Retina (tissue), 1 donor: ENCODE measurements around the gene DMD.

Experiments used
- DNase-seq: peaks from one replicate; pipeline ENCODE4 v3.0.0-alpha.2; 2016

DMD gene

DNA sequence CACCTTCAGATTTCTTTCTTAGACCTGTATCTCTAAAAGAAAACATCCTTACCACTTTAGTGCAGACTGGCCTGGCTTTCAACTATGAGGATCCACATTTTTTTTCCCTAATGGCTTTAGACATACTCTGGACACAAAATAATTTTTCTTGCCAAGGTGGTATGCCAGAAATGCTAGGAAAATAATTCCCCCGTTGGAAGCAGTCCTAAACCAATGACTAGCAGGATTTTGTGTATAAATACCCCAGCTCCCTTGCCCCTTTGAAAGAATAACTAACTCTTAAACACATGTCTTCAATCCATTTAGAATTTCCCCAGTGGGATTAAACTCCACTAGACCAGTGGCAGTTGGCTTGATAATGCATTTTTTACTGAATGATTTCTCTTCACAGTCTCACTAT, 1639.0 kb downstream of the DMD start:
- DNase-seq: no peak

DNA sequence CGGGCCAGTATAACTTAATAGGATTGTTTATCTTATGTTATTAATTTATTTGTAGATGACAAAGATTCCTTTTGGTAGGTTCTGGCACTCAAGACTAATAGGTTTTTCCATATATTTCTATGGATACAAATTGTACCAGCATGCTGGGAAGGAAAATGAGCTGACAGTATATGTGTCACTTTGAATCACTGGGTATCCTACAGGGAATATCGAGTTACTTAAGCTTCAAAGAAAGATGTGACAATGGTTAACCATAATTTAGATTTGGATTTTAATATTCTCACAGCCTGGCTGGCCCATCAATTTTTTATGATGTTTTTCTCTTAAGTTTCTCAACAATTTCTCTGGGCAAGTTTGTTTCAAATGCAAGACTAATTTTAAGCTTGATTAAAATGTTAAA, 1640.7 kb downstream of the DMD start:
- DNase-seq: no peak

DNA sequence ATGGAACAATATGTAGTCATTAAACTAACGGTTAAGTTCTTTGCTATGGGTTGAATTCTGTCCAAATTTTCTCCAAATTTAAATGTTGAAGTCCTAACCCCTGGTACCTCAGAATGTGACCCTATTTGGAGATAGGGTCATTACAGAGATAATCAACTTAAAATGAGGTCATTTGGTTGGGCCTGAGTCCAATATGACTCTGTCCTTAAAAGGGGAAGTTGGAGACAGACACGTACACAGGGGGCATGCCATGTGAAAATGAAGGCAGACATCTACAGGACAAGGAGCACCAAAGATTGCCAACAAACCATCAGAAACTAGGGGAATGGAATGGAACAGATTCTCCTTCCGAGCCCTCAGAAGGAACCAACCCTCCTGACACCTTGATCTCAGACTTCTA, 1647.6 kb downstream of the DMD start:
- no peak for DNase-seq

DNA sequence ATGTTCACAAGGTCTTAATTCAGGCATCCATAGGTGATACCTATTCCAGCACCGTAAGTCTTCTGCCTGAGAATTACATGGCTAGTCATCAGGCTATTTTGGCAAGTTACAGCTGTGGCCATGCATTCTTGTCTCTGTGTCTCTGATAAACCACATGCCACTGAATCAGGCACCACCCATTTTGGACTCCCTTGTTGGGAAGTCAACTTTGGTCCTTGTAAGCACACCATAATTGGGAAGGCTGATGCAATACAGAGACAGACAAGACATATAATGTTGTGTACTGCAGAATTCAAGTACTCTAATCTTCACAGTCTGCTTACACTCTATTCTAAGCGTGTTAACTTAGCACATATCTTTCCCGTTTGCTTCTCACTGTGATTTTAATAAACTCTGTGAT, 1655.8 kb downstream of the DMD start:
- no peak for DNase-seq

DNA sequence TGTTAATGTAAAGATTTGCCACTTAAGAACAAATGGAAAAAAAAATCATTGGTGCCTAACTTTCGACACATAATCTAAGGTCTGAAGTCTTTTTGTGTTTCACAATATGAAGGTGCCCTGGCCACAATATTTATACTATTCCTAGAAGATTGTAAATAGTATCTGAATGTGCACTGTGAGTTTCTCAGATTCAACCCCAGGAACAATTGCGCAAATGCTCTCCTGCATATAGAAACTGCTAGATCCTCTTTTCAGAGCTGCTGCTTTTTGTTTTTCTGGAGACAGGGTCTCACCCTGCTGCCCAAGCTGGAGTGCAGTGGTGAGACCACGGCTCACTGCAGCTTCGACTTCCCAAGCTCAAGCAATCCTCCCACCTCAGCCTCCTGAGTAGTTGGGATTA, 1659.4 kb downstream of the DMD start:
- DNase-seq: no peak

DNA sequence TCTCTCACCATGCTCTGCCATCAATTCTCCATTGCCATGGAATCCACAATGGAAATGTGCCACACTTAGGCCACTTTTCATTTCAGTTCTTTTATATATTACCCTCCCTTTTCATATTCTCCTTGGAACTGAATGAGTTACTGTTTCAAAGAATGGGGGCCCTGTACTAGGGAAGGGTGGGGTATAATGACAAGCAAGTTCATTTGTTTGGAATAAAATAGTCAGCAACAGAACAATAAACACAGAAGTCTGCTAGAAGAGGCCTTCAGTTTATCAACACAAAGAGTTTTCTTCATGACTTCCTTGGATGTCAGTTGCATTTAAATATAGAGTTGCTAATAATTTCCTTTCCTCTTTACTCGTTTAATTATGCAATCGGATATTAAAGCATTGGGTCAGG, 1661.2 kb downstream of the DMD start:
- DNase-seq: no peak

DNA sequence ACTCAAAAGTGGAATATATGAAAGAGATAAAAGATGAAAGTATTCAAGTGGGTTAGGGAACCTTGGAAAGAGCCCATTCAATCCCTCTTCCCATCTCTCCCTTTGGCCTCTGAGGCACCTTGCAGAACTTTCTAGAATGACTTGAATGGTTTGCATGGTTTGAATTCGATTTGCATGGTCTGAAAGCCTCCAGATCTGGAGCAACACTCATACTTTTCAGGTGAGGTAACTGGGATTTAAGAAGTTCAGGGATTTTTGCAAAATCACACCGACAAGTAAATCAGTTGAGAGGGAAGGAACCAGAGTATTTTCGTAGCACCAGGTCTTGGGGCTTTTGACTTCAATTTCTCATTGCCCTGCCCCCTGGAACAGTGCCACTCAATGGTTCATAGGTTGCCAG, 1663.5 kb downstream of the DMD start:
- DNase-seq: no peak

DNA sequence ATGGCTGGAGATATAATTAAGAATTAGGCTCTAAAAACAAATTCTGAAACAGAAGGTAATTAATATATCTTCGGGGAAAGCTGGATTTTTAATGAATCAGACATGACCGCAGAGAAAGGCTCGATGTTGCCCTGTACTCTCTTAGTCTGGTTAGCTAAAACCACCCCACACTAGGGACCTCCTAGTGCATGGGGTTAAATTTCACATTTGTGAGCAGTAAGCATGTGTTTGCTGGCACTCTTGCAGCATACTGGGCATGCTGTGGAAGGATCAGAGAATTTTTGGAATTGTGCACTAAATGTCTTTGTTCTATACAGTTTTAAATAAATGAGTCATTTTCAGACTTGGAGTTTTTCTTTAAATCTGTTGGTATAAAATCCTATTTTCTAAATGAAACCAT, 1663.9 kb downstream of the DMD start:
- no peak for DNase-seq

DNA sequence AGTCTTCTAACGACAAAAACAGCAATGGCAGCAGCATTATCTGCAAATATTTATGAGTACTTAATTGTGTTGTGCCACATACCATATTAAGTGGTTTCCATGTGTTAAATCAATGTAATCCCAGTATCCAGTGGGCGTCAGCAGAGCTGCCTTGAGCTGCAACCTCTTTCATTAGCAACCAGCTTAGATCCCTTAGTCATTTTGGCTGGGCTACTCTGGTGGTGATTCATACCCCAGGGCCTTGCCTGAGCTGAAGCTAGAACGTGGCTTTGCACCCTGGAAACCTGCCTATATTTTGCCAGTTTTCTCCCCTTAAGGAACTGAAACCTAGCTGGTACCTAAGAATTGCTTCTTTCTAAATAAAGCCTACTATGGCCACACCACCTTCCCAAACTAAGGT, 1665.2 kb downstream of the DMD start:
- DNase-seq: no peak

DNA sequence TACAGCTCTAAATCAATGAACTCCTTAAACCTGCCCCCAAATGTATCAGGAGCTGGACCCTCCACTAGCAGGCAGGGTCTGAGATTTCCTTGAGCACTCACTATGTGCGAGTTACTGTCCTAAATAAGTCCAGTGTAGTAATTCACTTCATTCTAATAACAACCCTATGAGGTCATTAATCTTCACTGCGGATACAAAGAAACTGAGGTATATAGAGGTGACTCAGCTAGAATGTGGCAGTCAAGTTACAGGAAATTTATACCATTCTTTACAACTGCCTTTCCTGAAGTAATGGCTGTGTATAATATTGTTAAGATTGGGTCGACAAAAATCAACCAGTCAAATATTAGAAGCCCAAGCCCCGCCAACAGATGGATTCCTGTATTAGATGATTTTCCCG, 1665.6 kb downstream of the DMD start:
- DNase-seq: no peak

DNA sequence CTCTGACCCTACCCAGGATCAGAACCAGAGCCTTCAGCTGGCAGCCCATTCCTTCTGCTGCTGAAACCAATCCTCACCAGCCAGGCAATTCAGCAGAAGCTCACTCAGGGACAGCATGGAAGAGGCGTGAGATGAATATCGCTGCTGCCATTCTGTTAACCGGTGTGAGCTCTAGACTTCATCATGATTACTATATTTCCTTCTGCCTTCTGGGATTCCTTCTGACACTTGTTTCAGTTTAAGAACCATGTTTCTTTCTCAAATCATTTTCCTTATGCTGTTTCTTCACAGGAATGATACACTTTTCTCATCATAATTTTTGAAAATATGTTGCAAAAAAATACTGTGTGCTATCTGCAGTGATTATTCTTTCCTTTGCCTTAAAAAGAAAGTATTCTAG, 1666.2 kb downstream of the DMD start:
- no peak for DNase-seq

DNA sequence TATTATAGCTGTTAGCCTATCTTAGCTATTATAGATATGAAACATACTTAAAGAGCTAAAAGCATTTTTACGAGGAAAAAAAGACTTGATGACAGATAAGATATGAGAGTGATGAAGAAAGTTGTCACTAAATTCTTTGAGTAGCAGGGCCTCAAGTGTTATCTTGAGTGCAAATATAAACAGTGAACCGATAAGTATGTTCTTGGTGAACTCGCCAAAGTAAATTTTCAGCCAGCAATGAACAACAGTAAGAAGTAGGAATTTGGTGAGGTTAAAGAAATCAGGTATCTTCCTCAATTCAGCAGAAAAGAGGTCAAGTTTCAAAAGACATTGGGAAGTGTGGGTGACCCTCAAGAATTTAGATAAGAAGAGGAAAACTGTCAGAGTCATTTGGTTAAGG, 1667.7 kb downstream of the DMD start:
- no peak for DNase-seq

DNA sequence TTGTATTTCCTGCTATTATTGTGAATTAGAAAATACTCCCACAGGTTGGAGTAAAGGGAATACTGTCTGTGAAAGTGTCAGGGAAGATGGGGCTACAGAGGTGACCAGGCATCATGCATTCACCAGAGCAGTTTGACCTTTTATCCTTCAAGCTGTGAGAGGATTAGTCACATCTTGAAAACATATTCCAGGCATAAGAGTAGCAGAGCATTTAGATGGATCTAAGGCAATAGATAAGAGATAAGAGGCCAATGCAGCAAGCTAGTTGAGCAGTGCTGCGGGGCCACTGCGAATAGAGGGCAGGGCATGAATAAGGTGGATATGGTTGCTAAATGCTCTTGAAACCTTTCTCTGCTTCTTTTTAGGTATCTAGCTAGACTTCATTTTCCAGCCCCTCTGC, 1668.8 kb downstream of the DMD start:
- no peak for DNase-seq

DNA sequence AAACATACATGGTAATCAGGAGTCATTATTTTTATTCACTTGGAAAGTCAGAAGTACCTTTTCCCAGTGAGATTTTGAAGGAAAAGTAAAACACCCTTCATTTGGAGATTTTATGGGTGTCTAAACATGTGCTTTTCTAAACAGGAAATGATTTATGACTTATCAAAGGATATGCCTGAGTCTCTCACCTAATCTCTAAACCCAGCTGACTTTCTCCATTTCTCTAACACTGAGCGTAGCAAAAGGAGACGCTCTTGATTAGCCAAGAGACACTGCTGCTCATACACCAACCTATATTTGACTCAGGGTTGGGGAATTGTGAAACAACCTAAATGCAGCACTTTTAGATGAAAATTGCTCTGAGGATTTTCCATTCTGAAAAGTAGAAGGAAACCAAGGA, 1671.0 kb downstream of the DMD start:
- no peak for DNase-seq

DNA sequence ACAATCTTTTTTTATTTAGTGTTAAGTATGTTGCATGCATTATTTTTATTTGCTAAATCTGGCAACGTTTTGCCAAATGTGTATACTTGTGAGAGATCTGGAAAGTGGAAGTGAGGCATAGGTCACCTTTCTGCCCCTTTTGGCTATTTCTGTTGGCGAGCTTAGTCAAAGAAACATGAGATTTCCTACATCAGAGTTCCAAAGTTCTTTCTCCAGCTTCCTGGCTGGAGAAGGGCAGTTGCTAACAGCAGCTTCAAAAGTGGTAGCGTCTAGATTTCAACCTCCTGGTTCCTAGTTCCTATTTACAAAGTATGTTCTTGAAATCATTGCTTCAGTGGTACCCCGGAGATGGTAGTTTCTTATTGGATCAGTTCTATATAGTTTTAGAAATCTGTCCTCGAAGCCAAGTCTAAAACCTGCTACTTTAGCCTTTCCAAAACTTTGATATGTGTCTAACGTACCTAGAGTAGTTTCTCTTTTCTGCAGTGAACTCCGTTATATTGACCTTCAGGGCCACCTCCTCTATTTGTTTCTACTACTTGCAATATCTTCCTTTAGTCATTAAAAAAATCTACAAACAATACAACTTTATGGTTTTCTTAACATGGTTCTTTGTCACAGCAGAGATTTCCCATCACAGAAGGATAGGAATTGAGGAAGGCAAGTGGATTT, 1683.8 kb downstream of the DMD start:
- no peak for DNase-seq

DNA sequence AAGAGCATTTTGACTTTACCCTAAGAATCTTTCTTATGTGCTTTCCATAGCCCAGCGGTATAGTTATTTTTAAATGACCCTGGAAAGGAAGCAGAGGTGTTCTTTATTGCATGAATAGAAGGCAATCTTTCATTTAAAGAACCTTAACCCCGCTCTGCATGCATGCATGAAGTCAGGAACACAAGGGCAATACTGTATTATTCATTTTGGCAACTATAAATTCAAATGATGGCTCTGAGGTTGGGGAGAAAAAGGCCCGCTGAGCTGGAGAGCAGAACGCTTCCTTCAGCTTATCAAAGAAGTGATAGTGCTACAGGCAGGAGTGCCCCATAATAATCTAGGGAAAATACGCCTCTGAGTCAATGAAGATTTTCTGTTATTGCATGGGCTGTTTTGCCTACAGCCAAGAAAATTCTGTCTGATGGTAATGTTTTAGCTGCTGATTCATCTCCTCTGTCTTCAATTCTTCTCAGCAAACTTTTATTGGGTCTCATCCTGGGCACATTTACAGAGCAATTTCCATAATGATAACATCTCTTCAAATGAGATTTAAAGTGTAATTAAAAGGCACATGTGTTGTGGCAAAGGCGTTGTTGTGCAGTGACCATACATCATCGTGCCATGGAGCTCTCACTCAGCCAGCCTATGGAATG, 1687.3 kb downstream of the DMD start:
- no peak for DNase-seq

DNA sequence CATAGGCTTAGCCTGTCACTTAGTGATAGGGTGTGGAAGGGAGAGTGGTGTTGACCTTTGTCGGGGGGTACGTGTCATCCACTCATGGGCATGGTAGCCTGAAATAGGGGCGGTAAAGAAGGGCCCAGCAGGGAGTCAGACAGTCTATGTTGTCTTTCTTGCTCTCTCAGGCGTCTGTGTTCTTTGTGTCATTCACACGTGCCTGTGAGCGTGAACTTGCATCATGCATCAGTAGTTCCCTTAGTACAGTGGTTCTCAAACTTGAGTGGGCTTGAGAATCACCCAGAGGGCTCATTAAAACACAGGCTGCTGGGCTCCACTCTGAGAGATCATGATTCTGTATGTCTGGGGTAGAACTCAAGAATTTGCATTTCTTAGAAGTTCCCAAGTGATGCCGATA, 1688.6 kb downstream of the DMD start:
- DNase-seq: no peak

DNA sequence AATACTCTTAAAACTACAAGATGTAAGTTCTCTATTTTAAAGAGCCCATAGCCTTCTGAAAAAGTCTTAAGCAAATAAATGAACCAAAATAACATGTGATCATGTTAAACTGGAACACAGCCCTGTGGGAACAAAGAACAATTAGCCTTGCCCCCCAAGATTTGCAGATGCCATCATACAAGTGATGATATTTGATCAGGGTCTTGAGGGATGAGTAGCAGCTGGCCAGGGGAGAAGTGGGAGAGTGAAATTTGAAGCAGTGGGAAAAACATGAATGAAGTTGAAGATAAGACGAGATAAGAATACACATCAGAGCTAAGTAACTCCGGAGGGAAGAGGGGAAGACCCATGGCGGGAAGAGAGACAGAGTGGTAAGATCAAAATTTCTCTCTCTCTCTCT, 1689.4 kb downstream of the DMD start:
- DNase-seq: no peak

DNA sequence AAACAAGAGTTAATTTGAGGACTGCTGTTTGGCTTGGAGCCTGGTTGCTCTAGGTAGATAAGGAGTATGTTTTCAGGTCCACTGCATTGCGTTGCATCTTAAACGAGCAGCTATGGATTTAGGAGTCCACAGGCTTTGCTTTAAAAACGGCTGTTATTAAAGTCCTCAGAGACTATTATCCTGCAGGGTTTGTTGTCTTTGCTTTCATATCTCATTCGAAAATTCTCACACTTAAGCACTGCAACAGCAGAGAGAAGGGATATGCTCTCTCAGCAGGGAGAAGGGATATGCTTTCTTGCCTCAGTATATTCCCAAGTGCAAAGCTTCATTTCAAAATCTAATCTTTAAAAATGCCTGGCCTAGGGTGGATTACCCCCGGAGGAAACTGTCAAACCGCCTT, 1694.8 kb downstream of the DMD start:
- DNase-seq: no peak

DNA sequence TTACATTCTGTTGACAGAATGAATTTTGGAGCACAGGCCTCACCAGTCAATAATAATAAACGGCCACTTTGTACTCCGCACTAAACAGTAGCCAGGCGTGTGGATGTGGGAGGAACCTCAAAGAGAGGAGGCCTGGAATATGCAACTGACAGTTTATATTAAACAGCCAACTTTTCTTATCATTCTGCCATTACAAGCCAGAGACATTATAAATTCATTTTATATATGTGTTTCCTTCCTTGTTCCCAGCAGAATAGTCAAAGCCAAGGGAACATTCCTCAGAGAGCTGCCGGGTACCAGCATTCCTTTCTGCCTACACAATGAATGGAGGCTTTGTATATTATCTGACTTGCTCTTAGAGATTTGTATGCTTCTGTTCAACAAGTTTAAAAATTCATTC, 1703.0 kb downstream of the DMD start:
- DNase-seq: peak; percentile 13

DNA sequence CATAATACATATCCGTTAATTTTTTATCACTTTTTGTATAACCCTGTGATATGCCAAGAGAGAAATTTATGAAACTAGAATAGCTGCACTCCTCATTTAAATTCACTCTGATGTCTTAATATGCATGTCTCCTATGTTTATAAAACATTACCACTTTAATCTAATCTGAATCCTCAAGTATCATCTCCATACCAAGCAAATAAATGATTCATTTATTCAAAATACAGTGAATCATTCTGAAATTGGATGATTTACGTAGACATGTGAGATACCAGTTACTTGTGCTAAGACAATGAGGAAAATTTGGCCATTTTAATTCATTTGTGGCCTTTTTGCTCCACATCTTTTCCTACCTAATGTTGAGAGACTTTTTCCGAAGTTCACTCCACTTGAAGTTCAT, 1704.4 kb downstream of the DMD start:
- DNase-seq: no peak

DNA sequence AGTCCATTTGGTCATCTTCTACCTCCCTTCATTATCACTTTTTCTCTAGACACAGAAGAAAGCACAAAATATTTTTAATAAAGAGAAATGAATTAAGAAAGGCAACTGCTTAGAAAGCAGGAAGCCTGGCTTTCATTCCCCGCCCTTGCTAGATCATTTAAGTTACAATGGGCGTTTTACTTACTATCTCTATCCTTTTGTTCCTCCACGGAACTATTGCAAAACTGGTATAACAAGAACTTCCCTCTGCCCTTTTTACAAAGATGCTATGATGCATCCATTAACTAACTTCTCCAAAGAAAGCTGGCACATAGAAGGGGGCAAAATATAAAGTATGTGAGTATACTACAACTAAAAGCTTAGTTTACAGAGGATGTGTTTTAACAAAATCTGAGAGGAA, 1705.0 kb downstream of the DMD start:
- DNase-seq: no peak

DNA sequence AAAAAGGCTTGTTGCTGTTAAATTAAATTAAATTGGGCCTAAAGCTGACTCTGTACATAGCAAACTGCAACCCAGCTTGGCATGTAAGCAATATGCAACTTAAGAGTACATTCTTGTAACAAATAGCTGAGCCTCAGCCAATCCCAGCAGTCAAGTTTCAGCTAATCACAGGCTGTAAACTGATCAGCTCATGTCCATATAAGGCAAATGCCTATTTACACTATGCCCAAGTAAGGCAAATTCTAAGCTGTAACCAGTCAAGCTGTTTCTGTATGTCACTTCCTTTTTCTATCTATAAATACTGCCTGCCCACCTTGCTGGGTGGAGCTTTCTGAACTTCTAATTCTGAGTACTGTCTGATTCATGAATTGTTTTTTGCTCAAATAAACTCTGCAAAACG, 1710.4 kb downstream of the DMD start:
- no peak for DNase-seq

DNA sequence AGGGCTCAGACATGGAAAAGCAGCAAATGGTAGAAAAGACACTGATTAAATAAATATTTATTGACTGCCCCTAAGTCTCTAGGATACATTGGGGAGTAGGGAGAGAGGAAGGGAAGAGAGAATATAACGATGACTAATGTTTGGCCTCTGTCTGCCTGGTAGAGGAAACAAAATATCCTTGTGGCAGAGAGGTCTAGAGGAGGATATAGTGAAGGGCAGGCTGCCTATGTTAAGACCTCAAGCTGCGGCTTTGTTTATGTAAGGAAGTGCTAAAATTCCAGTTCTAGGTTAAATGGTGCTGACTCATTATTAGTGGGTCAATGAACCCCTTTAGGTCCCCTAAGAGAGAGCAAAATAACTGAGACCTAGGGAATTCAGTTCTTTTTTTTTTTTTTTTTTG, 1712.2 kb downstream of the DMD start:
- DNase-seq: no peak

DNA sequence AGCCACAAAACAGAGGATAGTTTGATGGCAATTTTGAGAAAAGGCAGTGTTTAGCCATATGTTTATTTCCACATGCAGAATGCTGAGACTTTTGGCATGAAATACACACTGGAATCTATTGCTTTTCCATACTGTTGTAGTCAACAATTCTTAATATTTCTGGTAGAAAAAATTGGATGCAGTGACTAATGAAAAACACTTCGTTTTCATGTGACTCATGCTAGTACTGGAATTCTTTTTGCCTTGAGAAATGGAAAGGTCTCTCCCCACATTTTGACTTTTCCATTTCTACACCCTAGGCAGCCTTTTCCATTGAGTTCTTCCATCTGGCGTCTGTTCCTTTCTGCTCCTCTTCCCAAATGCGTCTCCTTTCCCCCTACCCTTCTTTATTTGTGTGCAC, 1714.3 kb downstream of the DMD start:
- no peak for DNase-seq
